HG03439 (cell line): Measurements from ENCODE around the gene PRKAG2.
"Not testable (repeated sequence)": the region's sequence is repeated elsewhere in the genome, so short reads cannot be mapped to it uniquely, and the experiment has no call there.

Source experiments
- ATAC-seq: cut with Tn5 transposase; IDR thresholded peaks from one replicate; pipeline ENCODE4 v1.9.1; 2021; ENCODE audit warnings: mild to moderate bottlenecking, moderate library complexity; ENCODE audit not compliant: unreplicated experiment

Gene PRKAG2

GRCh38 chr7:151806204-151806603 lies 70.7 kb downstream of the PRKAG2 start:
- no peak for ATAC-seq

GRCh38 chr7:151805191-151805590 lies 71.7 kb downstream of the PRKAG2 start:
- no peak for ATAC-seq

- no peak for ATAC-seq
Measured at GRCh38 chr7:151804756-151805155, 72.2 kb downstream of the PRKAG2 start.

GRCh38 chr7:151803841-151804240 lies 73.1 kb downstream of the PRKAG2 start:
- ATAC-seq = no peak

- no peak for ATAC-seq
Measured at GRCh38 chr7:151802469-151802846, 74.5 kb downstream of the PRKAG2 start.

- ATAC-seq = no peak
Measured at GRCh38 chr7:151801782-151802468, 75.0 kb downstream of the PRKAG2 start.

GRCh38 chr7:151801291-151801690 lies 75.6 kb downstream of the PRKAG2 start:
- no peak for ATAC-seq

- no peak for ATAC-seq
Measured at GRCh38 chr7:151800861-151801260, 76.1 kb downstream of the PRKAG2 start.

- no peak for ATAC-seq
Measured at GRCh38 chr7:151800391-151800790, 76.5 kb downstream of the PRKAG2 start.

GRCh38 chr7:151799506-151799905 lies 77.4 kb downstream of the PRKAG2 start:
- ATAC-seq = no peak

GRCh38 chr7:151798851-151799448 lies 78.0 kb downstream of the PRKAG2 start:
- ATAC-seq = no peak

GRCh38 chr7:151797667-151798307 lies 79.1 kb downstream of the PRKAG2 start:
- not testable (repeated sequence) for ATAC-seq

GRCh38 chr7:151796871-151797537 lies 79.9 kb downstream of the PRKAG2 start:
- no peak for ATAC-seq

- ATAC-seq = no peak
Measured at GRCh38 chr7:151796091-151796870, 80.6 kb downstream of the PRKAG2 start.

GRCh38 chr7:151795168-151795811 lies 81.6 kb downstream of the PRKAG2 start:
- peak; percentile 81 for ATAC-seq

- no peak for ATAC-seq
Measured at GRCh38 chr7:151794508-151795167, 82.3 kb downstream of the PRKAG2 start.

GRCh38 chr7:151793991-151794507 lies 82.9 kb downstream of the PRKAG2 start:
- no peak for ATAC-seq

GRCh38 chr7:151793531-151793951 lies 83.4 kb downstream of the PRKAG2 start:
- no peak for ATAC-seq

- no peak for ATAC-seq
Measured at GRCh38 chr7:151792636-151793035, 84.3 kb downstream of the PRKAG2 start.

GRCh38 chr7:151792086-151792485 lies 84.8 kb downstream of the PRKAG2 start:
- ATAC-seq = no peak
